NOMO-1 treated with DMSO at 0.1 percent for 48 hours (cell line): ENCODE data around the gene RAPH1.

Experiments
- DNase-seq: peaks from one replicate; lab custom pipeline; 2025; ENCODE audit not compliant: unreplicated experiment; lab: John Stamatoyannopoulos, UW

RAPH1 gene

GRCh38 chr2:203492965-203493364 is 42.1 kb downstream of the RAPH1 start:
- DNase-seq = no peak

- DNase-seq = no peak
Measured at GRCh38 chr2:203490391-203490790, 44.7 kb downstream of the RAPH1 start.

- DNase-seq = no peak
Measured at GRCh38 chr2:203489531-203489930, 45.6 kb downstream of the RAPH1 start.

GRCh38 chr2:203484266-203485112 is 50.6 kb downstream of the RAPH1 start:
- peak; percentile 56 for DNase-seq

- DNase-seq = no peak
Measured at GRCh38 chr2:203480623-203481022, 54.5 kb downstream of the RAPH1 start.

- no peak for DNase-seq
Measured at GRCh38 chr2:203476881-203477280, 58.2 kb downstream of the RAPH1 start.

- DNase-seq = no peak
Measured at GRCh38 chr2:203471323-203471722, 63.8 kb downstream of the RAPH1 start.

- no peak for DNase-seq
Measured at GRCh38 chr2:203470371-203470770, 64.7 kb downstream of the RAPH1 start.

- peak; percentile 7 for DNase-seq
Measured at GRCh38 chr2:203469546-203469945, 65.6 kb downstream of the RAPH1 start.

- no peak for DNase-seq
Measured at GRCh38 chr2:203463266-203463678, 71.8 kb downstream of the RAPH1 start.

GRCh38 chr2:203462308-203462707 is 72.8 kb downstream of the RAPH1 start:
- DNase-seq = no peak

GRCh38 chr2:203461746-203462145 is 73.4 kb downstream of the RAPH1 start:
- no peak for DNase-seq

- DNase-seq = no peak
Measured at GRCh38 chr2:203455209-203455608, 79.9 kb downstream of the RAPH1 start.

GRCh38 chr2:203453858-203454451 is 81.1 kb downstream of the RAPH1 start:
- peak; percentile 66 for DNase-seq

GRCh38 chr2:203451689-203452088 is 83.4 kb downstream of the RAPH1 start:
- peak; percentile 59 for DNase-seq

- no peak for DNase-seq
Measured at GRCh38 chr2:203451011-203451410, 84.1 kb downstream of the RAPH1 start.

GRCh38 chr2:203450561-203450960 is 84.5 kb downstream of the RAPH1 start:
- no peak for DNase-seq

GRCh38 chr2:203446780-203447179 is 88.3 kb downstream of the RAPH1 start:
- DNase-seq = no peak

- peak; percentile 5 for DNase-seq
Measured at GRCh38 chr2:203446071-203446481, 89.0 kb downstream of the RAPH1 start.

- no peak for DNase-seq
Measured at GRCh38 chr2:203444738-203445137, 90.4 kb downstream of the RAPH1 start.

GRCh38 chr2:203442463-203442862 is 92.6 kb downstream of the RAPH1 start:
- no peak for DNase-seq

- DNase-seq = no peak
Measured at GRCh38 chr2:203441463-203441862, 93.6 kb downstream of the RAPH1 start.
